GM20431 (cell line): ENCODE measurements around the gene ZC3H12A.
"Not testable (repeated sequence)": the region's sequence is repeated elsewhere in the genome, so short reads cannot be mapped to it uniquely, and the experiment has no call there.

Experiments
- in situ Hi-C: fragments of 300-500 bp; cut with MseI, MboI; formaldehyde crosslinking; loops from one replicate; pipeline ENCODE4 v1.15.0; 2020; ENCODE audit warnings: low sequenced_read_pairs; ENCODE audit not compliant: unreplicated experiment

The ZC3H12A gene

GRCh38 chr1:37529888-37530287 is 55.5 kb downstream of the ZC3H12A start:
- in situ Hi-C loops: not testable (repeated sequence)

GRCh38 chr1:37532418-37533156 is 58.2 kb downstream of the ZC3H12A start:
- in situ Hi-C loops: not testable (repeated sequence)

- in situ Hi-C loops: no loop called here
Measured at GRCh38 chr1:37533317-37534093, 59.1 kb downstream of the ZC3H12A start.
